HepG2 (cell line): ENCODE data around the gene SPAG9. TPM values are rescaled to one million over a fixed set of nuclear protein-coding genes. Genes with fewer than 3 reads are reported as not detected.

Source experiments
- KAT7 ChIP-seq: IDR thresholded peaks from 2 replicates; pipeline ENCODE4 v1.6.1; 2018; ENCODE audit warnings: borderline replicate concordance, missing compliant biosample characterization
- MED1 ChIP-seq: sonication (generic); formaldehyde crosslinking; IDR thresholded peaks from 2 replicates; pipeline ENCODE4 v1.4.0; 2020; ENCODE audit warnings: missing genetic modification reagents
- MTERF4 ChIP-seq: sonication (generic); formaldehyde crosslinking; IDR thresholded peaks from 2 replicates; pipeline ENCODE4 v1.8.0; 2023; ENCODE audit warnings: mild to moderate bottlenecking, missing genetic modification reagents
- MTF1 ChIP-seq: sonication (generic); formaldehyde crosslinking; IDR thresholded peaks from 2 replicates; pipeline ENCODE4 v1.5.0; 2020; ENCODE audit warnings: missing genetic modification reagents
- PLSCR1 ChIP-seq: sonication (generic); formaldehyde crosslinking; IDR thresholded peaks from 2 replicates; pipeline ENCODE4 v1.5.0; 2020; ENCODE audit warnings: missing genetic modification reagents, mild to moderate bottlenecking, borderline replicate concordance
- SRY ChIP-seq: sonication (generic); formaldehyde crosslinking; IDR thresholded peaks from 2 replicates; pipeline ENCODE4 v1.8.0; 2022; ENCODE audit warnings: mild to moderate bottlenecking, missing genetic modification reagents
- THAP9 ChIP-seq: sonication (generic); formaldehyde crosslinking; IDR thresholded peaks from 2 replicates; pipeline ENCODE4; 2020; ENCODE audit warnings: missing genetic modification reagents, mild to moderate bottlenecking, borderline replicate concordance
- THRA ChIP-seq: sonication (generic); formaldehyde crosslinking; IDR thresholded peaks from 2 replicates; pipeline ENCODE4 v1.4.0; 2020; ENCODE audit warnings: missing genetic modification reagents, borderline replicate concordance
- TRIM24 ChIP-seq: sonication (generic); formaldehyde crosslinking; IDR thresholded peaks from 2 replicates; pipeline ENCODE4 v1.8.0; 2022; ENCODE audit warnings: mild to moderate bottlenecking, missing genetic modification reagents
- ZBTB10 ChIP-seq: sonication (generic); formaldehyde crosslinking; IDR thresholded peaks from 2 replicates; pipeline ENCODE4 v1.4.0; 2020; ENCODE audit warnings: missing genetic modification reagents, borderline replicate concordance
- ZBTB43 ChIP-seq: sonication (generic); formaldehyde crosslinking; conservative IDR thresholded peaks from 2 replicates; pipeline ENCODE4 v1.4.0; 2020; ENCODE audit warnings: missing genetic modification reagents
- ZC3H13 ChIP-seq: sonication (generic); formaldehyde crosslinking; IDR thresholded peaks from 2 replicates; pipeline ENCODE4 v1.8.1; 2023; ENCODE audit warnings: mild to moderate bottlenecking, missing genetic modification reagents, moderate library complexity
- ZNF101 ChIP-seq: sonication (generic); formaldehyde crosslinking; IDR thresholded peaks from 2 replicates; pipeline ENCODE4 v1.4.0; 2020; ENCODE audit warnings: mild to moderate bottlenecking, low read depth, missing genetic modification reagents, borderline replicate concordance
- ZNF230 ChIP-seq: sonication (generic); formaldehyde crosslinking; IDR thresholded peaks from 2 replicates; pipeline ENCODE4 v1.4.0; 2020; ENCODE audit warnings: mild to moderate bottlenecking, missing genetic modification reagents
- ZNF234 ChIP-seq: sonication (generic); formaldehyde crosslinking; conservative IDR thresholded peaks from 2 replicates; pipeline ENCODE4 v1.5.1; 2020; ENCODE audit warnings: mild to moderate bottlenecking, missing genetic modification reagents
- ZNF282 ChIP-seq: fragments of 450-650 bp; IDR thresholded peaks from 2 replicates; pipeline ENCODE4 v1.6.1; 2018; ENCODE audit not compliant: partially characterized antibody
- ZNF317 ChIP-seq: sonication (generic); formaldehyde crosslinking; IDR thresholded peaks from 2 replicates; pipeline ENCODE4 v1.5.0; 2020; ENCODE audit warnings: mild to moderate bottlenecking, missing genetic modification reagents
- ZSCAN21 ChIP-seq: sonication (generic); formaldehyde crosslinking; IDR thresholded peaks from 2 replicates; pipeline ENCODE4 v1.8.0; 2022; ENCODE audit warnings: mild to moderate bottlenecking, missing genetic modification reagents, moderate library complexity, borderline replicate concordance
- polyA plus RNA-seq, 8 experiments: library from polyadenylated mRNA; depleted of rRNA in 3 of 8; stranded (reverse) in 7 of 8; unstranded in 1 of 8; fragments of >200 nt; fragmentation: Illumina TruSeq in 4 of 8; extraction: Trizol in 4 of 8; gene quantifications; 2 replicates each; pipeline versions ENCODE4 v1.2.1 to v1.2.3, GENCODE V29; 2011 to 2016; ENCODE audit warnings: low read depth in 4 of 8, missing spikeins in 1 of 8, mixed read lengths in 1 of 8; ENCODE audit not compliant: insufficient read depth in 1 of 8
- total RNA-seq, 5 experiments: library from RNA; depleted of rRNA; stranded (reverse); fragments of >200 nt; fragmentation: Illumina TruSeq; extraction: Trizol; gene quantifications; 2 replicates each; pipeline ENCODE4 v1.2.3, GENCODE V29; 2016; ENCODE audit warnings: low read depth in 1 of 5

SPAG9 gene
- total and polyA plus RNA-seq, 2 of the 13 experiments (the other 11 are each of a cell fraction or from before 2014, with no cell fraction given), result 43.2 to 78.6 TPM

- TF ChIP-seq TRIM24 (no peak), ZNF234 (CRISPR knock-in tag) (no peak), ZC3H13 (CRISPR knock-in tag) (no peak), MED1 (peak; percentile 57), THRA (CRISPR knock-in tag) (no peak), ZNF101 (CRISPR knock-in tag) (no peak), ZBTB43 (CRISPR knock-in tag) (no peak), MTERF4 (CRISPR knock-in tag) (no peak), THAP9 (peak; percentile 74; the same call in 1 of the 2 replicates), ZSCAN21 (CRISPR knock-in tag) (no peak), ZBTB10 (CRISPR knock-in tag) (no peak), ZNF317 (CRISPR knock-in tag) (0 out of 2 replicates have a peak, but pooled peaks have one; percentile 16), KAT7 (CRISPR knock-in tag) (0 out of 2 replicates have a peak, but pooled peaks have one; percentile 41), SRY (CRISPR knock-in tag) (no peak), MTF1 (no peak), ZNF230 (0 out of 2 replicates have a peak, but pooled peaks have one; percentile 63), PLSCR1 (no peak), ZNF282 (no peak)
Observed at GRCh38 chr17:50919321-50920040, 201.2 kb downstream of the SPAG9 start (continued).
